WERI-Rb-1 (cell line): Measurements from ENCODE around the gene PLCG1.

ENCODE experiments used
- DNase-seq: peaks from one replicate; pipeline ENCODE4 v3.0.0-alpha.2; 2020
- H3K27ac ChIP-seq: fragments of 250-450 bp; sonication (Bioruptor Pico); 2 replicates; pipeline ENCODE4 v1.5.1; 2020; ENCODE audit warnings: mild to moderate bottlenecking, moderate library complexity
- H3K27me3 ChIP-seq: fragments of 250-450 bp; sonication (Bioruptor Pico); 2 replicates; pipeline ENCODE4 v1.5.1; 2021; ENCODE audit warnings: mild to moderate bottlenecking, low read depth, moderate library complexity; ENCODE audit not compliant: insufficient read depth, severe bottlenecking
- H3K36me3 ChIP-seq: fragments of 250-450 bp; sonication (Bioruptor Pico); 2 replicates; pipeline ENCODE4 v1.5.1; 2020; ENCODE audit warnings: mild to moderate bottlenecking, moderate library complexity
- H3K4me3 ChIP-seq: 2 replicates; pipeline ENCODE4 v1.5.1; 2011; ENCODE audit warnings: low read depth, mild to moderate bottlenecking, control low read depth, low read length
- H3K9me3 ChIP-seq: fragments of 250-450 bp; sonication (Bioruptor Pico); 2 replicates; pipeline ENCODE4 v1.5.1; 2021; ENCODE audit warnings: mild to moderate bottlenecking, moderate library complexity; ENCODE audit not compliant: severe bottlenecking
- CTCF ChIP-seq: IDR thresholded peaks from 2 replicates; pipeline ENCODE4 v1.5.1; 2011; ENCODE audit warnings: low read depth, mild to moderate bottlenecking, control low read depth, inconsistent platforms, low read length

The PLCG1 gene

GRCh38 chr20:41169162-41169690 lies 31.9 kb downstream of the PLCG1 start:
- no peak for DNase-seq
- no peak for TF ChIP-seq CTCF
- Histone ChIP-seq H3K27ac (no peak overlapping the region), H3K9me3 (no peaks in the 10 kb centered on the region), H3K27me3 (no peaks in the 10 kb centered on the region), H3K36me3 (peaks cover 94% of the 10 kb centered on the region), H3K4me3 (no peak overlapping the region)

DNA sequence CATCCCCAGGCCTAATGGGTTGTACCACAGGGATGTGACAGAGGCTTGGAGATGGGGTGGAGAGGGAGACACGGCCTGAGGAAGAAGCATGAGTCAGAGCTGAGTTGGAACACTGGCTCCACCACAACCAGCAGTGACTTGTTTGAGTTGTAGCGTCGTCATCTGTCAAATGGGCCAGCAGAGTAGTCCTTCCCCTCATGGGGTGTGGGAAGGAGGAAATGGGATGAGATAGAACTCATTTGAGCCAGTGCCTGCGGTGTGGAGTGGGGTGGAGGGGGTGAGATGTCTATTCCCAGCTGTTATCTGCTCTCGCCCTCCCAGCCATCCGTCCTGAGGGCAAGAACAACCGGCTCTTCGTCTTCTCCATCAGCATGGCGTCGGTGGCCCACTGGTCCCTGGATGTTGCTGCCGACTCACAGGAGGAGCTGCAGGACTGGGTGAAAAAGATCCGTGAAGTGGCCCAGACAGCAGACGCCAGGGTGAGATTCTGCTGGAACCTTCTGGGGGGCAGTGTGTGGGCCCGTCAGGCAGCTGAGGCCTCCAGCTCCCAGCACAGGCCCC lies 32.5 kb downstream of the PLCG1 start:
- Histone ChIP-seq H3K36me3 (peaks cover 94% of the 10 kb centered on the region), H3K27ac (no peak overlapping the region), H3K4me3 (no peak overlapping the region), H3K9me3 (no peaks in the 10 kb centered on the region), H3K27me3 (no peaks in the 10 kb centered on the region)
- TF ChIP-seq CTCF: no peak
- no peak for DNase-seq

DNA sequence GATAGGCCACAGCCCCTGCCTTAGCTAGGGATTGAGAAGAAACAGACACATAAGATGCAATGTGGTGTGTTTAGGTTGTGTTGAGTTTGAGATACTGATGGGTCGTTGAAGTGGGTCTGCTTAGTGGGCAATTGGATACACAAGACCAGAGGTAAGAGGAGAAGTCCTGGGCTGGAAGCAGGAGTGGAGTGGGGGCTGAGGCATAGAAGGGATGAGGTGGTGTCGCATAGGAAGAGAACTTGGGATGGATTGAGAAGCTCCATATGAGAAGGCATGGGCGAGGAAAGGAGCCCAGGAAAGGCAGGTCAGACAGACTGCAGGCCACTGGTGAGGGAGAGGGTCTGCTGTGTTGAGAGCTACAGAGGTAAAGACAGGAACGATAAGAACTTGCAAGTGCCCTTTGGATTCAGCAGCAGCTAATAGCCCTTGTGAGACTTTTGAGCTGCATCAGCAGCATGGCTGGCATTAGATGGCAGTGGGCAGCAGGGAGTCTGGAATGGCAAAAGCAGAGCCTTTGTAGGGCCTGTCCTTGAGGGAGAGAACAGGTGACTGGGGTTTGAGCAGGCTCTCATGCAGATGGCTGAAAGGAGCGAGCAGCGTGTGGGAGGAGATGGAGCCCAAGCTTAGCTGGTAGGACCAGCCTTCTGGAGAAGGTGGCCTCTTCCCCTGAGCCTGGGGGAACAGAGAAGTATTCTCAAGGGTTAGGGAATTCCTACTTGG lies 33.2 kb downstream of the PLCG1 start:
- Histone ChIP-seq H3K36me3 (peaks cover 91% of the 10 kb centered on the region), H3K9me3 (no peaks in the 10 kb centered on the region), H3K27me3 (no peaks in the 10 kb centered on the region), H3K4me3 (no peak overlapping the region), H3K27ac (no peak overlapping the region)
- TF ChIP-seq CTCF: no peak
- peak; percentile 1 for DNase-seq

DNA sequence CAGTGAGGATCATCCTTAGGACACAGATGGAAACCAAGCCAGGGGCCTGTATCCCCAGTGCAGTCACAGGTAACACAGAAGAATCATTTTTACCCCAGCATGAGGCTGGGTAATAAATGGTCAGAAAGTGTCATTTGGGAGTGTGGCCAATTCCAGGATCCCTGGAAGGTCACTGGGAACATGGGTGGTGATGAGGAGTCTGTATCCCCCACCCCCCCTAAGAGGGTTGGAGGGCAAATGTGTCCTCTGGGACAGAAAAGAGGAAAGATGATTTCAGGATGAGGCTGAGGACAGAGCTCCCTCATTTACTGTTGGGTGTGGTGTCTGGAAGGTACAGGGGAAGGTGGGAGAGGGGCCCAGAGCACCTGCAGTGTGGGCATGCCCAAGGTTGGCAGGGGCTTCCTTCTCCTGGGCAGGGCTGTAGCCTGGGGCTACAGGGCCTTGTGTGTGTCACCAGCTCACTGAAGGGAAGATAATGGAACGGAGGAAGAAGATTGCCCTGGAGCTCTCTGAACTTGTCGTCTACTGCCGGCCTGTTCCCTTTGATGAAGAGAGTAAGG lies 34.5 kb downstream of the PLCG1 start:
- Histone ChIP-seq H3K9me3 (no peaks in the 10 kb centered on the region), H3K27ac (no peak overlapping the region), H3K4me3 (no peak overlapping the region), H3K27me3 (no peaks in the 10 kb centered on the region), H3K36me3 (peaks cover 91% of the 10 kb centered on the region)
- TF ChIP-seq CTCF: no peak
- peak; percentile 2 for DNase-seq

- no peaks in the 10 kb centered on the region for H3K27me3 ChIP-seq
- no peak for TF ChIP-seq CTCF
- DNase-seq: peak; percentile 6
- no peaks in the 10 kb centered on the region for H3K9me3 ChIP-seq
- H3K36me3 ChIP-seq: peaks cover 91% of the 10 kb centered on the region
- no peak overlapping the region; the same call in 1 of the 2 replicates for H3K27ac ChIP-seq
- no peak overlapping the region for H3K4me3 ChIP-seq
Observed at GRCh38 chr20:41172296-41173140, 35.2 kb downstream of the PLCG1 start.
